ENCODE results near the gene MEIS2.
A peak's percentile ranks its signal among the peaks of the same experiment; 100 is the strongest.

Gene MEIS2

DNA sequence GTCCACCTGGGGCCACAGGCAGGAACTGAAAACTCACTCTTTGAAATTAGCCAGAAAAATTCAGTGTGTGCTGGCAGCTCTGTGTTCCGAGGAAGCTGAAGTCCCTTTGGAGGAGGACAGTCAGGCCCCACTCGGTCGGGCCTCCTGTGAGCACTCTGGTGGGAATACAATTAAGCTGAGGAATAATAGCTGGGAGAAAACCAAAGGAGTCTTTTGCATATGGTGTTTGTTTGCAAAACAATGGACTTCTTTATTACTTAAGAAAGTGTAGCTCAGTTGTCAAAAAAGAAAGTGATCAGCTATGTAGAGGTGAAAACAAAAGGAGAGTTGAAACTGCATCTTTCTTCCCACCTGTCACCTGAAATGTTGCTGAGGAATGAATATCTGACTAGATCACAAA lies 202.5 kb downstream of the MEIS2 start:
- no peak for DNase-seq (ENCODE audit: low read depth)

DNA sequence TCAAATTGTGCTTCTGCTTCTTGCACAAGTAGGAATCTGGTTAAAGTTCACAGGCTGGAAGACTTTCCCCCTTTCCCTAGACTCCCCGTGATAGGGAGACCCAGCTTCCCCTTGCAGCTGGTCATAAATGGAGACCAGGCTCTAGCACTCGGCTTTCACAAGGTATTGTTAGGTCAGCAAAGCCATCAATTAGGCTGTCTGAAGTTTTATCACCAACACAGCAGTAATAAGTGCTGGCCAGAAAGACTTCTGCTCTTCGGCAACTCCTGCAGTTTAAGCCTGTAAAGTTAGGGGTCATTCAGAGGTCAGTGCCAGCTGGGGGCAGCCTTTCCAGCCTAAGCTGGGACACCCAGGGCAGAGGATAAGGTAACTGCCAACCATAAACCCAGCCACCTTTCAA lies 203.4 kb downstream of the MEIS2 start:
- DNase-seq (ENCODE audit: low read depth) = no peak

DNA sequence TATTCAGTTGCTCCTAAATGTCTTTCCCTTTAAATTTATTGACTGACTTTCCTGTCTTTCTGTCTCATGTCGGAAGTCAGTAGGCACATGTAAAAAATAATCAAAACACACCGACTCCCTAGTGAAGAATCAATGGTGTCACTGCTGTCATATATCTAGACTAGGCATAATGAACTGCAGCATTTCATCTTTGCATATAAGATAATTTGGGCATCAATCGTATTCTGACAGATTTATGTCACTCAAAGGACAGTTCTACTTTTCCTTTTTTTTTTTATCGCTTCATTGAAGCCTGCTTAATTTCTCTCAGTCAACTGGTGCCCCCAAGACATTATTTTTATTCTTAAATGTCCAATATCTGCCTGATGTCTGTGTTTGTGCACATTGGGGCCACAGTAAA lies 206.3 kb downstream of the MEIS2 start:
- DNase-seq (ENCODE audit: low read depth) = no peak

- DNase-seq (ENCODE audit: low read depth) = no peak
Observed at GRCh38 chr15:36893276-36893675, 207.1 kb downstream of the MEIS2 start.

DNA sequence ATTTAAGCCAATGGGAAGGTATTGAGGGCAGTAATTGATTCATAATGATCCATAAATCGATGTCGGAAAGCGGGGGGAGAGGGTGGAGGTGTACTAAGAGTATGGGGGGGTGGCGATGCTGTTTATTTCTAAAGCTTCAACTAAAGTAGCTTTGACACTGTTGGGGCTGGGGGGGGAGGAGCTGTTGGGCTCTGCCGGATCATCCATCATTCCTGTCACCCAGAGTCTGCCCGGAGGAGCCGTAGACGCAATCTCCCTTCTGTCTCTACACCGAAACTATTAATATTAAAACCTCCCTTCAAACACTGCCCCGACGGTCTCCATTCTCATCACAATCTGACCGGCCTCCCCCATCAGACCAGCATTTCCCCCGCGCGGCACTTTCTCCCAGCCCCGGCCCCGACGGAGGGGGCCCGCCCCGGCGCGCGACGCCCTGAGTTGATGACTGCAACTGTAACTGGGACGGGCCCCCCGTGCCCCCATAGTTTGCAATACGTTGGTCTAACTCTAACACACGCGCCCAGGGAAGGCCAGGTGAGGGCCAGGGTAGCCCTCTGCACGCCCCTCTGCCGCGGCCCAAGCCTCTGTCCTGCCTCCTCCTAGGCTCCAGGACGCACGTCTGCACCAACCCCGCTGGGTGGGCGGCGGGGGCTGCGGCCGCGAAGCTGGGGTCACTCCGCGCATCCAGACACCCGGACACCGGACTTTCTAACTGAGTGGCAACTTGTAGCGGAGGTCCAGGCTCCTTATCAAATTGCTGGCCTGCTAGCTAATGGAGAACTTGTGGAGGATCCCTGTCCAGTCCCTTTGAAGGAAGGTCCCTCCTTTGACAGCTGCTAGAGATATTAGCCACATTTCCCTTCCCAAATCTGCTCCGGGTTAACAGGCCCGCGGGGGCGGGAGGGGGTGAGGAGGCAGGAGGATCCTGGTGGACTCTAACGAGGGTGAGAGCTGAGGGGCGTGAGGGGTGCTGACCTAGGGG lies 212.0 kb downstream of the MEIS2 start:
- no peak for DNase-seq (ENCODE audit: low read depth)

GRCh38 chr15:36887214-36887961 lies 213.0 kb downstream of the MEIS2 start:
- DNase-seq (ENCODE audit: low read depth) = no peak

GRCh38 chr15:36886701-36887100 lies 213.6 kb downstream of the MEIS2 start:
- no peak for DNase-seq (ENCODE audit: low read depth)

GRCh38 chr15:36886191-36886590 lies 214.2 kb downstream of the MEIS2 start:
- no peak for DNase-seq (ENCODE audit: low read depth)

DNA sequence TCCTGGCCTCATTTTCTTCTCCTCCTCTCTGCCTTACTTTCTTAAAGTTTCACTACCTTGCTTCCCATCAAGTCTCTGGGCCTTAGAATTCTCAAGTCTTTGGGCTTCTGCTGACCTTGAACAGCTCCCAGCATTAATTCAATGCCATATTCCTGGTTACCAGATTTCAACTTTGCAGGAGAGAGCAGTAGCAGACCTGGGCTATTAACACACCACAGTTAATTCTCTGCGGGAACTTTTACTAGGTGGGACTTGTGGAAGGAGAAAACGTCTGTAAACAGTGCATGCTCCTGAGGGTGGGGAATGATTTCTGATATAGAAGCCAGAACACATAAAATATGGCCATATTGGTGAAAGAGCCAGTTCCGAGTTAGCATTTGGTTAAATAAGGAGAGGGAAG lies 214.6 kb downstream of the MEIS2 start:
- DNase-seq (ENCODE audit: low read depth) = no peak

GRCh38 chr15:36884936-36885635 lies 215.3 kb downstream of the MEIS2 start:
- DNase-seq (ENCODE audit: low read depth) = no peak

- no peak for DNase-seq (ENCODE audit: low read depth)
Observed at GRCh38 chr15:36884518-36884875, 215.9 kb downstream of the MEIS2 start.

DNA sequence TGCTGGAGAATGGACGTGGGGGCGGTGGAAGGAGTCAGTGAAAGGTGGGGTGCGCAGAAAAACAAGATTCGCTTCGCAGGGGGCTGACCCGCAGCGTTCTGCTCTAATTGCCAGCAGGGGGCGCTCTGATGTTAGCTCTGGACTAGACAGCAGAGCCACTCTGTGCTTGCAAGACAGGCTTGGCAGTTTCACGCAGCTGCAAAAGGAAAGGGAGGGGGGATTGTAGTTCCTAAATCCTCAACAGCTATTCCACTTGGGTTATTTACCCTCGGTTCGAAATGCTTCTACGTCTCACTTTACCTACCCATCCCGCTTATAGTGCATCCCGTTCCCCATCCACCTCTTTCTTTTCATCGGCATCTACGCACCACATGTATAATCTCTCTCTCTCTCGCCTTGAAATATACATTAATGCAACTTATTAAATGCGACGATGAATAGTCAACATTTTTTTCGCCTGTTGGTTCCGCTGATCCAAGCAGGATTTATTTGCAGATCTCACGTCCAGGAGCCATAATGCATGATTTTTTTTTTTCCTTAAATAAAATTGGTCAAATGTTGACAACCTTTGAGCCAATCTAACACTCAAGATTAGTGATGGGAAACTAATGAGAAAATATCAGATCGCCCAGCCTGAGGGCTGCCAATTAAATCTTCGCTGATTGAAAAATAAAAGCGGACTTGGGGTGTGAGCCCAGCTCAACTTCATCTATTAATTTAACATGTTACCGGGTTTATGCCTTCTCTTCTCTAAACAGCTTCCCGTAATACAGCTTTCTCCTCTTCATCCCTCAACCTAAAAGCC lies 216.4 kb downstream of the MEIS2 start:
- peak; percentile 67 for DNase-seq (ENCODE audit: low read depth)

DNA sequence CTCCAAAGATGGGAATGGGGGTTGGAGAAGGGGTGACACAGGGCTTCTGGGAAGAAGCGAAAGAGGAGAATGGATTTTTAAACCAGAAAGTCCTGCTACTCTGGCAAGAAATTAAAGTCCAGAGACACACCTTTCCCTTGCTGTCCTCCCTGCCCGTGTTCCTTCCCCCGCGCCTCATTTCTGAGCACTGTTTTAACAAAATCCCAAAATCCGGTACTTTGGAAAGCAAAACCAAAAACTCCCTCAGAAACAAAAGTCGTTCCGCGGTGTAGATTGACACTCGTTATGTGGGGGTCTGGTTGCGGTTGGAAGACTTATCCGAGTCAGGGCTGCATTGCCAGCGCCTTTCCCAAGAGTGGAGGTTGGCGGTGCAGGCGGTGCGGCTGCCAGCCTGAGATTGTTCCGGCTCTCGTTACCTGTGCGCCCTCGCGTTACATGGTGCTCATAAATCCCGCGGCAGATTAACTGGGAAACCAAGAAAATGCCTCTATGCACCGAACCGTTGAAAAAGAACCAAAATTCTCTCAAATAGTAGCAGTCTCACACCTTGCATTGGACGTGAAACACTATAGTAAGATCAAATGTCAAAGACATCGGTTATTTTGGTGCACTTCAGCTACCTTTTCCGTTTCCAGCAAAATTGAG lies 217.7 kb downstream of the MEIS2 start:
- DNase-seq (ENCODE audit: low read depth) = no peak

GRCh38 chr15:36882056-36882455 lies 218.3 kb downstream of the MEIS2 start:
- DNase-seq (ENCODE audit: low read depth) = no peak

- DNase-seq (ENCODE audit: low read depth) = no peak
Observed at GRCh38 chr15:36881516-36881915, 218.8 kb downstream of the MEIS2 start.

DNA sequence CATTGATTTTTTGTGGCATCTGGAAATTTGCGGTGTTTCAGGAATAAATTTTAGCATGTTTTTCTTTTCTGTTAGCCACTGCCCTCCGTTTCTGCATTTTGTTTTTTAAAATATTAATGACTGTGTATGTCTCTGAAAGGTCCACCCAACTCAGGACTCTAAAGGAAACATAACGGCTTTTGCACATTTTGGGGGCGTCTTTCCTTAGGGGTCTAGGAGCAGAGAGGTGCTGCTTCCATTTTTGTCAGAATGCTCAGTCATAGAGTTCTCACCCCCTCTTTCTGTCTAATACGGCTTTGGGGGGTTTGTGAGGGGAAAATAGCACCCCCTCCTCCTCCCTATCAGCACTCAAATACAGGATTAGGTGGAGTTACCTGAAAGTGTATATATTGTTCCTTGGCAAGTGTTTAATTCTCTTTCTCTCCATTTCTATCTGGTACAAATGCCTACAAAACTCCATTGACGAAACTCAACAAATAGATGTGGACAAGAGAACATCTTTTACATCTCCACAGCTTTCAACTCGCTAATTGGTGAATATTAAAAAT lies 219.4 kb downstream of the MEIS2 start:
- no peak for DNase-seq (ENCODE audit: low read depth)

GRCh38 chr15:36880224-36880912 lies 220.0 kb downstream of the MEIS2 start:
- DNase-seq (ENCODE audit: low read depth) = no peak

DNA sequence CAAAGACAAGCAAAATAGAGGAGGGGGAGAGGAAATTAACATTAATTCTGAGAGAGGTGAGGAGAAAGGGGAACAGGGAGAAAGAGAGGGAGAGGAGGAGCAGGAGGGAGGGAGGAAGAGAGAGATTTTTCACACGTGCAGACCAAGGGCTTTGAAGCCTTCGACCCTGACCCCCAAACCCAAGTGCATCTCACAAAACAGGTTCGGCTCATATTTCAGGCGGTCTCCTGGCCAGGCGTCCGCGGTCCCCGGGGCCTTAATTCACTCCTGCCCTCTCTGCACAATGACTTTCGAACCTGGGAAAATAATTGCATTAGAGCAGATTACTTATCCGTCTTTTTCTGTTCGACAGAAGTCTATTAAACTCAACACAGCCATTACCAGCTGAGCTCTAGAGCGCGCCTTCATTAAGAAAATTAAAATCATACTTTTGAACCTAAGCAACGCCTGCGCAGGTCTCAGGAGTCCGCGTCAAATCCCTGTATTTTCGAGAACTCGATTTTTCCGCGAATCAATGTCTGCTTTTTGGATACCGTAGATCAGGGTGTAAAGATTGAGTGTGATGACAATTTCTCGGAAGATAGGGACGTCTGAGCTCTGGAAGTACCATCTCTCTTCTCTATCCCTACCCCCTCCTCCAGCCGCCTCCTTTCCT lies 220.7 kb downstream of the MEIS2 start:
- no peak for DNase-seq (ENCODE audit: low read depth)

DNA sequence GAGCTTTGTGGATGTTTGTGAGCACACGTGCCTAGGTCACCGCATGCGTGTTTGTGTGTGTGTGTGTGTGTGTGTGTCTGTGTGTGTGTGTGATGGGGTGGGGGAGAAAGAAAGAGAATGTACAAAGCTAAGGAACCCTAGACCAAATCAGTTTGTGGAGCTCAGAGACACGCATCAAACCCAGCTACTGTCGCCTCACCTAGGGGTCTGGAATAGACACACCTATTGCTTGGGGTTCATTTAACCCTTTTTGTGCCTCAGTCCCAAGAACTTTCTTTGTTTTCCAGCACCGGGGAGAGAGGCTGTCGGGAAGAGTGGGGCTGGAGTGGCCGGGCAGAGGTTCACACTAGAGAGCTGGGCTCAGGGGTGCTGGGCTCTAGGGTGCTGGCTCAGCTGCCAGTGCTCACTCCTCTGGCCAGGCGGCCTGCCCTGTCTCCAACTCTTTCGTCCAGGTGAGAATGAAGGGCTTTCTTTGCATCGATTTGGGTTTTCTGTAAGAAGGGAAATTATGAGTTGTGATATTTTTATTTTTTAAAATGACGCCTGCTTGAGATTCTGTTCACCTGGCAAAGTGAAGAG lies 221.6 kb downstream of the MEIS2 start:
- no peak for DNase-seq (ENCODE audit: low read depth)
